DMS 273 (cell line): Measurements from ENCODE around the gene KLHL14.

ENCODE experiments used
- DNase-seq: peaks from one replicate; lab custom pipeline; 2025; ENCODE audit not compliant: unreplicated experiment; lab: John Stamatoyannopoulos, UW

KLHL14 gene

GRCh38 chr18:32724071-32724749, 48.6 kb downstream of the KLHL14 start:
- no peak for DNase-seq

- DNase-seq = no peak
These were observed 50.5 kb downstream of the KLHL14 start for GRCh38 chr18:32722279-32722678.

GRCh38 chr18:32717126-32717525, 55.7 kb downstream of the KLHL14 start:
- DNase-seq = no peak

- DNase-seq = peak; percentile 71
These were observed 58.2 kb downstream of the KLHL14 start for GRCh38 chr18:32714571-32715148.

- DNase-seq = no peak
These were observed 60.0 kb downstream of the KLHL14 start for GRCh38 chr18:32712860-32713259.

GRCh38 chr18:32711862-32712261, 61.0 kb downstream of the KLHL14 start:
- no peak for DNase-seq

- DNase-seq = no peak
These were observed 65.2 kb downstream of the KLHL14 start for GRCh38 chr18:32707586-32707985.

- DNase-seq = no peak
These were observed 65.7 kb downstream of the KLHL14 start for GRCh38 chr18:32707147-32707546.

- no peak for DNase-seq
These were observed 71.5 kb downstream of the KLHL14 start for GRCh38 chr18:32701313-32701712.

GRCh38 chr18:32698153-32698552, 74.7 kb downstream of the KLHL14 start:
- DNase-seq = no peak

GRCh38 chr18:32696376-32696775, 76.4 kb downstream of the KLHL14 start:
- DNase-seq = no peak

- no peak for DNase-seq
These were observed 77.3 kb downstream of the KLHL14 start for GRCh38 chr18:32695534-32695933.

- no peak for DNase-seq
These were observed 84.0 kb downstream of the KLHL14 start for GRCh38 chr18:32688821-32689220.

GRCh38 chr18:32684940-32685339, 87.9 kb downstream of the KLHL14 start:
- DNase-seq = no peak

- DNase-seq = no peak
These were observed 88.7 kb downstream of the KLHL14 start for GRCh38 chr18:32684096-32684495.

- no peak for DNase-seq
These were observed 89.8 kb downstream of the KLHL14 start for GRCh38 chr18:32683044-32683443.

GRCh38 chr18:32677578-32677977, 95.2 kb downstream of the KLHL14 start:
- no peak for DNase-seq

- DNase-seq = peak; percentile 34
These were observed 98.3 kb downstream of the KLHL14 start for GRCh38 chr18:32674491-32674890.

GRCh38 chr18:32672398-32672797, 100.4 kb downstream of the KLHL14 start:
- DNase-seq = no peak

- no peak for DNase-seq
These were observed 102.1 kb downstream of the KLHL14 start for GRCh38 chr18:32670727-32671126.

- peak; percentile 25 for DNase-seq
These were observed 103.2 kb downstream of the KLHL14 start for GRCh38 chr18:32669549-32670165.

GRCh38 chr18:32668956-32669355, 103.9 kb downstream of the KLHL14 start:
- DNase-seq = no peak
